Cardiac muscle cell (in vitro differentiated cells and primary cell): ENCODE results near the gene OTUD6A. TPM values are rescaled to one million over a fixed set of nuclear protein-coding genes. Genes with fewer than 3 reads are reported as not detected.

Experiments used
- DNase-seq, 2 donors: peaks; one replicate each; pipeline versions ENCODE4 v3.0.0 to v3.0.0-alpha.2; 2010 to 2017; ENCODE audit warnings: low read depth in 1 of 2, low spot score in 1 of 2
- H3K27ac ChIP-seq: fragments of 200-600 bp; sonication (generic); 2 replicates; pipeline ENCODE4 v1.5.1; 2016
- H3K27me3 ChIP-seq: fragments of 200-600 bp; sonication (generic); 2 replicates; pipeline ENCODE4 v1.6.0; 2016; ENCODE audit warnings: control low read depth
- H3K36me3 ChIP-seq: fragments of 200-600 bp; sonication (generic); 2 replicates; pipeline ENCODE4 v1.5.1; 2016; ENCODE audit warnings: control low read depth
- H3K4me1 ChIP-seq: fragments of 200-600 bp; sonication (generic); 2 replicates; pipeline ENCODE4 v1.8.1; 2017; ENCODE audit warnings: low read depth, mild to moderate bottlenecking, mixed run types
- H3K4me3 ChIP-seq: fragments of 200-600 bp; sonication (generic); 2 replicates; pipeline ENCODE4 v1.5.1; 2016; ENCODE audit warnings: mild to moderate bottlenecking
- H3K9me3 ChIP-seq: fragments of 200-600 bp; sonication (generic); 2 replicates; pipeline ENCODE4 v1.5.1; 2017; ENCODE audit warnings: low read depth, mild to moderate bottlenecking, control low read depth
- polyA plus RNA-seq: library from polyadenylated mRNA; unstranded; fragments of >200 nt; fragmentation: Nextera tagmentation; extraction: Ambion mirVana; gene quantifications from 2 replicates; pipeline ENCODE4 v1.2.1, GENCODE V29; 2016
- total RNA-seq: library from RNA; depleted of rRNA; stranded (reverse); fragments of >200 nt; gene quantifications from 2 replicates; pipeline ENCODE4 v1.2.3, GENCODE V29; 2016
- TF ChIP-seq, protein P1 (sequence below): IDR thresholded peaks from 2 replicates; pipeline ENCODE4 v1.5.1; 2012; ENCODE audit warnings: low read depth, mild to moderate bottlenecking, low read length

OTUD6A gene
- total and polyA plus RNA-seq, 2 experiments from 2014 or later = not detected

DNA sequence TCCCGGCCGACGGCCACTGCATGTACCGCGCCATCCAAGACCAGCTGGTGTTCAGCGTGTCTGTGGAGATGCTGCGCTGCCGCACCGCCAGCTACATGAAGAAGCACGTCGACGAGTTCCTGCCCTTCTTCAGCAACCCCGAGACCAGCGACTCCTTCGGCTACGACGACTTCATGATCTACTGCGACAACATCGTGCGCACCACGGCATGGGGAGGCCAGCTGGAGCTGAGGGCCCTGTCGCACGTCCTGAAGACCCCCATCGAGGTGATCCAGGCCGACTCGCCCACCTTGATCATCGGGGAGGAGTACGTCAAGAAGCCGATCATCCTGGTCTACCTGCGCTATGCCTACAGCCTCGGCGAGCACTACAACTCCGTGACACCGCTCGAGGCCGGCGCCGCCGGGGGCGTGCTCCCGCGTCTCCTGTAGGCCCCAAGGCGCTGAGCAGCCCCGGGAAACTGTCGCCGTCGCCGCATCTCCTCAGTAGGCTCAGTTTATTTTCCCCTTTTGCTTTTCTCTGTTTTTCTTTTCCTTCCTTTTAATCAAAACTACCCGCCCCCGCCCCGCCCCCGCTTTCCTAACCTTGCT lies 799 bp downstream of the OTUD6A start:
- TF ChIP-seq, protein P1, sequence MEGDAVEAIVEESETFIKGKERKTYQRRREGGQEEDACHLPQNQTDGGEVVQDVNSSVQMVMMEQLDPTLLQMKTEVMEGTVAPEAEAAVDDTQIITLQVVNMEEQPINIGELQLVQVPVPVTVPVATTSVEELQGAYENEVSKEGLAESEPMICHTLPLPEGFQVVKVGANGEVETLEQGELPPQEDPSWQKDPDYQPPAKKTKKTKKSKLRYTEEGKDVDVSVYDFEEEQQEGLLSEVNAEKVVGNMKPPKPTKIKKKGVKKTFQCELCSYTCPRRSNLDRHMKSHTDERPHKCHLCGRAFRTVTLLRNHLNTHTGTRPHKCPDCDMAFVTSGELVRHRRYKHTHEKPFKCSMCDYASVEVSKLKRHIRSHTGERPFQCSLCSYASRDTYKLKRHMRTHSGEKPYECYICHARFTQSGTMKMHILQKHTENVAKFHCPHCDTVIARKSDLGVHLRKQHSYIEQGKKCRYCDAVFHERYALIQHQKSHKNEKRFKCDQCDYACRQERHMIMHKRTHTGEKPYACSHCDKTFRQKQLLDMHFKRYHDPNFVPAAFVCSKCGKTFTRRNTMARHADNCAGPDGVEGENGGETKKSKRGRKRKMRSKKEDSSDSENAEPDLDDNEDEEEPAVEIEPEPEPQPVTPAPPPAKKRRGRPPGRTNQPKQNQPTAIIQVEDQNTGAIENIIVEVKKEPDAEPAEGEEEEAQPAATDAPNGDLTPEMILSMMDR = no peak
- DNase-seq = no peak
- H3K27ac ChIP-seq = no peak overlapping the region

DNA sequence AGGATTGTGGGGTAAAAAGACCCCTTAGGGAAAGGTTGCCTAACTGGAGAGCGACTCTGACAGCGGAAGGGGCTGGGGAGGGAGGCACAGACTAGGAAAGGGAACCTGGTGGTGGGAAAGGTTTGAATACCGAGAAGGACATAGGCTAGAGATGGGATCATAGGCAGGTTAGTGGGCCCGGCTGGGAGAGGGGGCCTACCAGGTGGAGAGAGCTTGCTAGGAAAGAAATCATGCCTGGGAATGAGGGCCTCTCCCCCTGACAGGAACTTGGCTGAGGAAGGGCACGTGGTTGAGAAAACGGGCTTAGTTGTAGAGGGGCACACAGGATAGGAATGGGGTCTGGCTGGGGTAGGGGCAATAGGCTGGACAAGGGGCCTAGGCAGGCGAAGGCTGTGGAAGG lies 4.4 kb downstream of the OTUD6A start:
- Histone ChIP-seq H3K27ac (no peak overlapping the region), H3K4me1 (no peaks in the 10 kb centered on the region), H3K4me3 (no peak overlapping the region), H3K9me3 (no peaks in the 10 kb centered on the region), H3K36me3 (no peaks in the 10 kb centered on the region), H3K27me3 (no peaks in the 10 kb centered on the region)
- TF ChIP-seq, protein P1 = no peak
- no peak for DNase-seq

More for the DNA sequence above, 799 bp downstream of the OTUD6A start:
- no peak overlapping the region for H3K4me3 ChIP-seq
- H3K4me1 ChIP-seq = no peaks in the 10 kb centered on the region
- H3K27me3 ChIP-seq = no peaks in the 10 kb centered on the region
- no peaks in the 10 kb centered on the region for H3K9me3 ChIP-seq
- no peaks in the 10 kb centered on the region for H3K36me3 ChIP-seq

DNA sequence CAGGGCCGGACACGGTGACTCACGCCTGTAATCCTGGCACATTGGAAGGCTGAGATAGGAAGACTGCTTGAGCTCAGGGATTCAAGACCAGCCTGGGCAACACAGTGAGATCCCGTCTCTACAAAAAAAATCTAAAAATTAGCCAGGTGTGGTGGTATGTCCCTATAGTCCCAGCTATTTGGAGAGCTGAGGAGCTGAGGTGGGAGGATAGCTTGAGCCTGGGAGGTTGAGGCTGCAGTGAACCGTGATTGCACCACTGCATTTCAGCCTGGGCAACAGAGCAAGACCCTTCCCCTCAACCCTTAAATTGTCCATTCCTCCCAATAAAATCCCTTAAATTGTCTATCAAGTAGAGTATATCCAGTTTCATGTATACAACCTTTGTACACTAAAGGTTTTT lies 17.0 kb downstream of the OTUD6A start:
- H3K4me1 ChIP-seq = no peaks in the 10 kb centered on the region
- no peaks in the 10 kb centered on the region for H3K36me3 ChIP-seq
- H3K9me3 ChIP-seq = no peaks in the 10 kb centered on the region
- H3K27me3 ChIP-seq = no peaks in the 10 kb centered on the region
- H3K27ac ChIP-seq = no peak overlapping the region
- TF ChIP-seq, protein P1 = no peak
- peak in 1 of 2 donors; percentile 8 for DNase-seq
- H3K4me3 ChIP-seq = no peak overlapping the region

DNA sequence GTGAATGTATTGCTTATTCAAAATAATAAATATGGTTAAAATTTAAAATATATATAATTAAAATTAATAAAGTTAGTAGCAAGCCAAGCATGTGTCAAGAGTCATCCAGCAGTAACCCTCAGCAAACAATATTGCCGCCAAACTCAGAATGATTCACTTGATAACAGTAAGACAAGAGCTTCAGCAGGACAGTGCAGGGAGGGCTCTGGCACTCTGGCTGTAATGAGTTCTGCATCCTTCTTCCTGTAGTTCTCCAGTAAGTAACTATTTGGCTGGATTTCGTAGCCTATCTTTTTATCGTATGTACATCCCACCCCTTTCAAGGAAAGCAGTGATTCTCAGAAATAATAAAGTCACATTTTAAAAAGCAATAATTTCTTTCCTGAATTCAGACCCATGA lies 17.6 kb downstream of the OTUD6A start:
- H3K4me3 ChIP-seq = no peak overlapping the region
- DNase-seq = peak in 1 of 2 donors; percentile 14
- TF ChIP-seq, protein P1 = no peak
- no peaks in the 10 kb centered on the region for H3K27me3 ChIP-seq
- H3K27ac ChIP-seq = no peak overlapping the region
- no peaks in the 10 kb centered on the region for H3K9me3 ChIP-seq
- no peaks in the 10 kb centered on the region for H3K4me1 ChIP-seq
- no peaks in the 10 kb centered on the region for H3K36me3 ChIP-seq

DNA sequence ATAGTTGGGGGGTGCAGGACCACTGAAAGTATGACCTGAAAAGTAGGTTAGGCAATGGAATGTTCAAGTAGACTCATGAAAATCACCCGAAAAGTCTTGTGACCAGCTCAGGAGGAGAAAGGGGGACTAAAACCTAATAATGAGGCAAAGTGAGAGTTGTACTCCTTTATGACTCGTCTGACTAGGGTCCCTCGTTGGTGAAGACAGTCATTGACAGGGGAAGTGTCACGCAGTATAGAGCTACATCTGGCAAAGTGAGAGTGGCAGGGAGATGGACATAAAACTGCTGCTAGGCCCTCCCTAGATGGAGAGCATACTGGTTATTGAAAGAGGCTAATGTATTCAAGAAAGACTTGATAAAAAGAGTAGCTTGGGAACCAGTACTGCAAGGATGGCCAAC lies 20.5 kb downstream of the OTUD6A start:
- no peak overlapping the region for H3K4me3 ChIP-seq
- no peaks in the 10 kb centered on the region for H3K36me3 ChIP-seq
- H3K4me1 ChIP-seq = no peaks in the 10 kb centered on the region
- no peak for DNase-seq
- no peaks in the 10 kb centered on the region for H3K27me3 ChIP-seq
- H3K9me3 ChIP-seq = no peaks in the 10 kb centered on the region
- H3K27ac ChIP-seq = no peak overlapping the region
- TF ChIP-seq, protein P1 = no peak
